ENCODE data around the gene NCKAP5. TPM values are rescaled to one million over a fixed set of nuclear protein-coding genes. Genes with fewer than 3 reads are reported as not detected.

Gene NCKAP5
- total and polyA plus RNA-seq, 2 experiments from 2014 or later, result 2.2 to 5.5 TPM

GRCh38 chr2:133525613-133526529 lies 42.4 kb downstream of the NCKAP5 start:
- no peak overlapping the region for H3K4me2 ChIP-seq
- WGBS (ENCODE audit: low lambda C conversion rate, missing lambda C conversion rate), result 90% methylated on average over 5 of the region's 5 CpGs

GRCh38 chr2:133525090-133525489 lies 43.2 kb downstream of the NCKAP5 start:
- Histone ChIP-seq H2AFZ (no peak overlapping the region), H3K27ac (no peak overlapping the region), H3K9me3 (ENCODE audit: low read depth) (no peaks in the 10 kb centered on the region), H3K4me3 (no peak overlapping the region), H3K27me3 (no peaks in the 10 kb centered on the region), H4K20me1 (ENCODE audit: insufficient read depth, poor library complexity, severe bottlenecking) (no peaks in the 10 kb centered on the region), H3K4me1 (ENCODE audit: insufficient read depth) (no peaks in the 10 kb centered on the region), H3K36me3 (replicated peaks; ENCODE audit: insufficient read depth, low read depth) (no peaks in the 10 kb centered on the region), H3K79me2 (no peaks in the 10 kb centered on the region), H3K9me2 (replicated peaks; ENCODE audit: insufficient read depth) (no peaks in the 10 kb centered on the region), H3K4me2 (no peak overlapping the region)
- no peak for DNase-seq (ENCODE audit: low spot score)
- WGBS (ENCODE audit: low lambda C conversion rate, missing lambda C conversion rate), result 88% methylated on average over 2 of the region's 2 CpGs
- TF ChIP-seq, protein P1, sequence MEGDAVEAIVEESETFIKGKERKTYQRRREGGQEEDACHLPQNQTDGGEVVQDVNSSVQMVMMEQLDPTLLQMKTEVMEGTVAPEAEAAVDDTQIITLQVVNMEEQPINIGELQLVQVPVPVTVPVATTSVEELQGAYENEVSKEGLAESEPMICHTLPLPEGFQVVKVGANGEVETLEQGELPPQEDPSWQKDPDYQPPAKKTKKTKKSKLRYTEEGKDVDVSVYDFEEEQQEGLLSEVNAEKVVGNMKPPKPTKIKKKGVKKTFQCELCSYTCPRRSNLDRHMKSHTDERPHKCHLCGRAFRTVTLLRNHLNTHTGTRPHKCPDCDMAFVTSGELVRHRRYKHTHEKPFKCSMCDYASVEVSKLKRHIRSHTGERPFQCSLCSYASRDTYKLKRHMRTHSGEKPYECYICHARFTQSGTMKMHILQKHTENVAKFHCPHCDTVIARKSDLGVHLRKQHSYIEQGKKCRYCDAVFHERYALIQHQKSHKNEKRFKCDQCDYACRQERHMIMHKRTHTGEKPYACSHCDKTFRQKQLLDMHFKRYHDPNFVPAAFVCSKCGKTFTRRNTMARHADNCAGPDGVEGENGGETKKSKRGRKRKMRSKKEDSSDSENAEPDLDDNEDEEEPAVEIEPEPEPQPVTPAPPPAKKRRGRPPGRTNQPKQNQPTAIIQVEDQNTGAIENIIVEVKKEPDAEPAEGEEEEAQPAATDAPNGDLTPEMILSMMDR (IDR thresholded peaks at IDR 0.05; ENCODE audit: poor library complexity), result no peak
- TF ChIP-seq EZH2phosphoT487 (IDR thresholded peaks at IDR 0.05; ENCODE audit: low read depth, severe bottlenecking, unreplicated experiment) (no peak), EZH2 (IDR thresholded peaks at IDR 0.05; ENCODE audit: borderline replicate concordance) (no peak)

More at GRCh38 chr2:133525613-133526529, 42.4 kb downstream of the NCKAP5 start:
- Histone ChIP-seq H3K9me3 (ENCODE audit: low read depth) (no peaks in the 10 kb centered on the region), H3K27me3 (no peaks in the 10 kb centered on the region), H3K4me3 (no peak overlapping the region), H3K27ac (no peak overlapping the region), H3K4me1 (ENCODE audit: insufficient read depth) (no peaks in the 10 kb centered on the region), H2AFZ (no peak overlapping the region), H3K9me2 (replicated peaks; ENCODE audit: insufficient read depth) (no peaks in the 10 kb centered on the region), H3K79me2 (no peaks in the 10 kb centered on the region), H3K36me3 (replicated peaks; ENCODE audit: insufficient read depth, low read depth) (no peaks in the 10 kb centered on the region), H4K20me1 (ENCODE audit: insufficient read depth, poor library complexity, severe bottlenecking) (no peaks in the 10 kb centered on the region)
- no peak for TF ChIP-seq EZH2 (IDR thresholded peaks at IDR 0.05; ENCODE audit: borderline replicate concordance)
- no peak for TF ChIP-seq EZH2phosphoT487 (IDR thresholded peaks at IDR 0.05; ENCODE audit: low read depth, severe bottlenecking, unreplicated experiment)
- TF ChIP-seq, protein P1 (IDR thresholded peaks at IDR 0.05; ENCODE audit: poor library complexity), result no peak
- no peak for DNase-seq (ENCODE audit: low spot score)

GRCh38 chr2:133523406-133523805 lies 44.9 kb downstream of the NCKAP5 start:
- no peak overlapping the region for H3K27ac ChIP-seq
- 60% methylated on average over 5 of the region's 5 CpGs for WGBS (ENCODE audit: low lambda C conversion rate, missing lambda C conversion rate)
- H2AFZ ChIP-seq, result no peak overlapping the region
- H3K36me3 ChIP-seq (replicated peaks; ENCODE audit: insufficient read depth, low read depth), result no peaks in the 10 kb centered on the region
- H3K4me3 ChIP-seq, result no peak overlapping the region
- H3K4me1 ChIP-seq (ENCODE audit: insufficient read depth), result no peaks in the 10 kb centered on the region
- TF ChIP-seq, protein P1 (IDR thresholded peaks at IDR 0.05; ENCODE audit: poor library complexity), result no peak
- TF ChIP-seq EZH2 (IDR thresholded peaks at IDR 0.05; ENCODE audit: borderline replicate concordance), result no peak
- TF ChIP-seq EZH2phosphoT487 (IDR thresholded peaks at IDR 0.05; ENCODE audit: low read depth, severe bottlenecking, unreplicated experiment), result no peak
- no peaks in the 10 kb centered on the region for H3K9me2 ChIP-seq (replicated peaks; ENCODE audit: insufficient read depth)
- DNase-seq (ENCODE audit: low spot score), result no peak
- no peaks in the 10 kb centered on the region for H3K9me3 ChIP-seq (ENCODE audit: low read depth)
- H4K20me1 ChIP-seq (ENCODE audit: insufficient read depth, poor library complexity, severe bottlenecking), result no peaks in the 10 kb centered on the region
- H3K27me3 ChIP-seq, result no peaks in the 10 kb centered on the region
- no peaks in the 10 kb centered on the region for H3K79me2 ChIP-seq
- no peak overlapping the region for H3K4me2 ChIP-seq
